PC-3 (cell line): ENCODE measurements around the gene ASCC3. TPM values are rescaled to one million over a fixed set of nuclear protein-coding genes. Genes with fewer than 3 reads are reported as not detected.

Experiments used
- ATAC-seq: fragments of 200-7000 bp; cut with Tn5 transposase; 2 replicates; pipeline ENCODE4 v1.9.1; 2020; ENCODE audit warnings: mild to moderate bottlenecking, moderate library complexity
- BruUV-seq: library from RNA; stranded (reverse); fragments of 400-500 nt; replicated peaks from 2 replicates; lab custom pipeline; 2021; lab: Mats Ljungman, UMichigan
- CTCF ChIA-PET: fragments of 300-600 bp; sonication (Branson Sonifier 250); formaldehyde crosslinking; loops from one replicate; lab custom pipeline; 2022; ENCODE audit warnings: antibody characterized with exemption; lab: Charles Lee
- POLR2A ChIA-PET: fragments of 300-600 bp; sonication (Branson Sonifier 250); formaldehyde crosslinking; loops from one replicate; lab custom pipeline; 2022; ENCODE audit warnings: antibody characterized with exemption; ENCODE audit not compliant: unreplicated experiment; lab: Charles Lee
- DNase-seq: peaks from one replicate; pipeline ENCODE4 v3.0.0-alpha.2; 2015
- H2AFZ ChIP-seq: fragments of 300-600 bp; sonication (generic); 2 replicates; pipeline ENCODE4 v1.6.0; 2016; ENCODE audit warnings: antibody characterized with exemption, low read length
- H3F3A ChIP-seq: fragments of 300-600 bp; sonication (generic); one replicate; pipeline ENCODE4 v1.6.0; 2017; ENCODE audit warnings: antibody characterized with exemption, low read length, control low read depth, mild to moderate bottlenecking; ENCODE audit not compliant: unreplicated experiment
- H3K27ac ChIP-seq: fragments of 300-600 bp; sonication (generic); 2 replicates; pipeline ENCODE4 v1.5.1; 2016; ENCODE audit warnings: mild to moderate bottlenecking, low read length
- H3K27me3 ChIP-seq: fragments of 300-600 bp; sonication (generic); 2 replicates; pipeline ENCODE4 v1.6.1; 2016; ENCODE audit warnings: low read length, mixed read lengths
- H3K36me3 ChIP-seq: fragments of 300-600 bp; sonication (generic); 2 replicates; pipeline ENCODE4 v1.6.1; 2016; ENCODE audit warnings: low read depth, mixed run types, low read length, mixed read lengths
- H3K4me1 ChIP-seq: fragments of 300-600 bp; sonication (generic); 2 replicates; pipeline ENCODE4 v1.5.1; 2016; ENCODE audit warnings: low read length; ENCODE audit not compliant: insufficient read depth
- H3K4me2 ChIP-seq: fragments of 300-600 bp; sonication (generic); 2 replicates; pipeline ENCODE4 v1.6.0; 2016; ENCODE audit warnings: low read length
- H3K4me3 ChIP-seq: fragments of 300-600 bp; sonication (generic); 2 replicates; pipeline ENCODE4 v1.5.1; 2016; ENCODE audit warnings: mild to moderate bottlenecking, low read length, mixed read lengths
- H3K79me2 ChIP-seq: fragments of 300-600 bp; sonication (generic); 2 replicates; pipeline ENCODE4 v1.6.1; 2017; ENCODE audit warnings: low read length, mixed read lengths
- H3K9ac ChIP-seq: fragments of 300-600 bp; sonication (generic); 2 replicates; pipeline ENCODE4 v1.6.0; 2016; ENCODE audit warnings: mild to moderate bottlenecking, low read length
- H3K9me2 ChIP-seq: fragments of 300-600 bp; sonication (generic); replicated peaks from 2 replicates; pipeline ENCODE4 v1.6.1; 2016; ENCODE audit warnings: mixed run types, low read length, mixed read lengths
- H3K9me3 ChIP-seq: fragments of 300-600 bp; sonication (generic); 2 replicates; pipeline ENCODE4 v1.6.1; 2016; ENCODE audit warnings: low read length, mixed read lengths
- H4K20me1 ChIP-seq: fragments of 300-600 bp; sonication (generic); 2 replicates; pipeline ENCODE4 v1.6.1; 2016; ENCODE audit warnings: low read length, mixed read lengths
- EZH2 ChIP-seq: fragments of 300-600 bp; sonication (generic); IDR thresholded peaks from one replicate; pipeline ENCODE4 v1.6.1; 2017; ENCODE audit warnings: antibody characterized with exemption, mild to moderate bottlenecking, low read length; ENCODE audit not compliant: unreplicated experiment
- EZH2phosphoT487 ChIP-seq: fragments of 300-600 bp; sonication (generic); IDR thresholded peaks from 2 replicates; pipeline ENCODE4 v1.6.1; 2018; ENCODE audit warnings: mild to moderate bottlenecking, antibody characterized with exemption, low read length, borderline replicate concordance
- intact Hi-C: fragments of 100-400 bp; cut with micrococcal nuclease; formaldehyde crosslinking; loops from 2 replicates; pipeline ENCODE4 v1.9.0; 2023
- total RNA-seq: library from RNA; depleted of rRNA; stranded (reverse); fragments of >200 nt; gene quantifications from 2 replicates; pipeline ENCODE4 v1.2.3, GENCODE V29; 2014
- TF ChIP-seq, protein P1 (sequence below): fragments of 300-600 bp; sonication (generic); conservative IDR thresholded peaks from 2 replicates; pipeline ENCODE4 v1.5.1; 2017; ENCODE audit warnings: antibody characterized with exemption, low read depth, mild to moderate bottlenecking, low read length

The ASCC3 gene
- total RNA-seq, 1 experiment from 2014 or later: 27.7 TPM

- ChIA-PET POLR2A (no interaction called here), CTCF (no interaction called here)
- ATAC-seq (no peak), DNase-seq (no peak)
- no TSS peak for BruUV-seq
- Histone ChIP-seq H2AFZ (no peak overlapping the region), H3K27me3 (no peaks in the 10 kb centered on the region), H3K4me3 (no peak overlapping the region), H3K9ac (no peak overlapping the region), H3K4me1 (no peaks in the 10 kb centered on the region), H3K4me2 (no peak overlapping the region), H3K9me2 (no peaks in the 10 kb centered on the region), H4K20me1 (no peaks in the 10 kb centered on the region), H3K79me2 (no peaks in the 10 kb centered on the region), H3K9me3 (no peaks in the 10 kb centered on the region), H3K36me3 (no peaks in the 10 kb centered on the region), H3K27ac (no peak overlapping the region), H3F3A (no peaks in the 10 kb centered on the region)
- intact Hi-C loops: no loop called here
- TF ChIP-seq EZH2phosphoT487 (no peak), EZH2 (no peak)
- TF ChIP-seq, protein P1, sequence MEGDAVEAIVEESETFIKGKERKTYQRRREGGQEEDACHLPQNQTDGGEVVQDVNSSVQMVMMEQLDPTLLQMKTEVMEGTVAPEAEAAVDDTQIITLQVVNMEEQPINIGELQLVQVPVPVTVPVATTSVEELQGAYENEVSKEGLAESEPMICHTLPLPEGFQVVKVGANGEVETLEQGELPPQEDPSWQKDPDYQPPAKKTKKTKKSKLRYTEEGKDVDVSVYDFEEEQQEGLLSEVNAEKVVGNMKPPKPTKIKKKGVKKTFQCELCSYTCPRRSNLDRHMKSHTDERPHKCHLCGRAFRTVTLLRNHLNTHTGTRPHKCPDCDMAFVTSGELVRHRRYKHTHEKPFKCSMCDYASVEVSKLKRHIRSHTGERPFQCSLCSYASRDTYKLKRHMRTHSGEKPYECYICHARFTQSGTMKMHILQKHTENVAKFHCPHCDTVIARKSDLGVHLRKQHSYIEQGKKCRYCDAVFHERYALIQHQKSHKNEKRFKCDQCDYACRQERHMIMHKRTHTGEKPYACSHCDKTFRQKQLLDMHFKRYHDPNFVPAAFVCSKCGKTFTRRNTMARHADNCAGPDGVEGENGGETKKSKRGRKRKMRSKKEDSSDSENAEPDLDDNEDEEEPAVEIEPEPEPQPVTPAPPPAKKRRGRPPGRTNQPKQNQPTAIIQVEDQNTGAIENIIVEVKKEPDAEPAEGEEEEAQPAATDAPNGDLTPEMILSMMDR: no peak
These were observed 185.7 kb downstream of the ASCC3 start for GRCh38 chr6:100695445-100695844.

DNA sequence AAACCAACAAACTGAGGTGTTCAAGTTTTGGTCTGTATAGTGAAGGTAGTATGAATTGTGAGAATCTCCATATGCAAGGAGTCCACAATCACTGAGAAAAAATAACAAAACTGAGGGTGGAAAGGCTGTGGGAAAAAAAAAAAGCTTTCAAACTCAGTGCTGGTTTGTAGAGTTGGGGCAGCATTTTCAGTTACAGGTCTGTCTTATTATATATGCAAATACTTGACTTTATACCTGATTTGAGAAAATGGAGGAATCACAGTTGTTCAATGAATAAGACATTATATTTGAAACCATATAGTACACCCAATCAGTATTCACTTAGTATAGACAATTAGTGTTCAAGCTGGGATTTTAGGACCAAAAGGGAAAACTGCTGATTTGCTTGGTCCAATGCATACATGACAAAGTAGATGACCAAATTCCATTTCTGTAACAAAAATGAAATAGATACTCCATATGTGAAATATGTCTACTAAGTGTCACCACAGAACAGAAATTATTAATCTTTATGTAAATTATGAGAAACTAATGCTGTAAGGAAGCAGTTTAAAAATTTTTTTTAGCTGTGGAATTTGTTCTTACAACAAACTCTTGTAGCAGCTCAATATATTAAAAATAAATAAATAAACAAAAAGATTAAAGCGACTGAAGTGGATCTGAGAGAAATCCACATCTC is 187.7 kb downstream of the ASCC3 start:
- no peaks in the 10 kb centered on the region for H3F3A ChIP-seq

DNA sequence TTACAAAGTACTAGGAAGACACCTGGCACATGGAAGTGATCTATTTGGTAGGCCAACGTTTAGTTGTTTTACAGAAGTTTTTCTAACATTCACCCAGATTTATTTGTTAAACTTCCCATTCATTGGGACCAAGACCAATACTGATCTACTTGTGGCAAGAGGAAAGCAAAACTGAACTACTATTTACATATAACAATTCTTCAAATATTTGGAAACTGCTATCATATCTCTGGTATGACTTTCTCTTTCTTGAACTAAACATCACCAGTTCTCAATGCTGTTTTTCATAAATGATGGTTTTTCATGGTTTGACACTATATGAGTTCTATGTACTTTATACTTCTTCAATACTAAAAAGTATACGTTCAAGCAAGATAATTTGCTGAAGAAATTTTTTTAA is 189.2 kb downstream of the ASCC3 start:
- no peaks in the 10 kb centered on the region for H3F3A ChIP-seq
- ChIA-PET CTCF (no interaction called here), POLR2A (no interaction called here)

More for the DNA sequence above, 187.7 kb downstream of the ASCC3 start:
- no peaks in the 10 kb centered on the region for H3K9me3 ChIP-seq
- no peak overlapping the region for H3K27ac ChIP-seq
- no peak overlapping the region for H3K4me3 ChIP-seq
- intact Hi-C loops: no loop called here
- no peaks in the 10 kb centered on the region for H3K4me1 ChIP-seq
- CTCF ChIA-PET: no interaction called here
- no peak for DNase-seq
- POLR2A ChIA-PET: no interaction called here
- H3K9ac ChIP-seq: no peak overlapping the region
- H4K20me1 ChIP-seq: no peaks in the 10 kb centered on the region
- H2AFZ ChIP-seq: no peak overlapping the region
- H3K36me3 ChIP-seq: no peaks in the 10 kb centered on the region
- H3K27me3 ChIP-seq: no peaks in the 10 kb centered on the region
- no peaks in the 10 kb centered on the region for H3K79me2 ChIP-seq
- no peaks in the 10 kb centered on the region for H3K9me2 ChIP-seq
- TF ChIP-seq, protein P1: no peak
- TF ChIP-seq EZH2 (no peak), EZH2phosphoT487 (no peak)
- H3K4me2 ChIP-seq: no peak overlapping the region
- ATAC-seq: no peak
- BruUV-seq: no TSS peak

More for the DNA sequence above, 189.2 kb downstream of the ASCC3 start:
- intact Hi-C loops: no loop called here
- Histone ChIP-seq H3K79me2 (no peaks in the 10 kb centered on the region), H3K9me3 (no peaks in the 10 kb centered on the region), H4K20me1 (no peaks in the 10 kb centered on the region), H3K4me2 (no peak overlapping the region), H3K36me3 (no peaks in the 10 kb centered on the region), H3K27ac (no peak overlapping the region), H3K9ac (no peak overlapping the region), H3K9me2 (no peaks in the 10 kb centered on the region), H2AFZ (no peak overlapping the region), H3K27me3 (no peaks in the 10 kb centered on the region), H3K4me1 (no peaks in the 10 kb centered on the region), H3K4me3 (no peak overlapping the region)
- ATAC-seq (no peak), DNase-seq (no peak)
- TF ChIP-seq, protein P1: no peak
- TF ChIP-seq EZH2phosphoT487: no peak
- BruUV-seq: no TSS peak
